ENCODE measurements around the gene CEBPG.

DNA sequence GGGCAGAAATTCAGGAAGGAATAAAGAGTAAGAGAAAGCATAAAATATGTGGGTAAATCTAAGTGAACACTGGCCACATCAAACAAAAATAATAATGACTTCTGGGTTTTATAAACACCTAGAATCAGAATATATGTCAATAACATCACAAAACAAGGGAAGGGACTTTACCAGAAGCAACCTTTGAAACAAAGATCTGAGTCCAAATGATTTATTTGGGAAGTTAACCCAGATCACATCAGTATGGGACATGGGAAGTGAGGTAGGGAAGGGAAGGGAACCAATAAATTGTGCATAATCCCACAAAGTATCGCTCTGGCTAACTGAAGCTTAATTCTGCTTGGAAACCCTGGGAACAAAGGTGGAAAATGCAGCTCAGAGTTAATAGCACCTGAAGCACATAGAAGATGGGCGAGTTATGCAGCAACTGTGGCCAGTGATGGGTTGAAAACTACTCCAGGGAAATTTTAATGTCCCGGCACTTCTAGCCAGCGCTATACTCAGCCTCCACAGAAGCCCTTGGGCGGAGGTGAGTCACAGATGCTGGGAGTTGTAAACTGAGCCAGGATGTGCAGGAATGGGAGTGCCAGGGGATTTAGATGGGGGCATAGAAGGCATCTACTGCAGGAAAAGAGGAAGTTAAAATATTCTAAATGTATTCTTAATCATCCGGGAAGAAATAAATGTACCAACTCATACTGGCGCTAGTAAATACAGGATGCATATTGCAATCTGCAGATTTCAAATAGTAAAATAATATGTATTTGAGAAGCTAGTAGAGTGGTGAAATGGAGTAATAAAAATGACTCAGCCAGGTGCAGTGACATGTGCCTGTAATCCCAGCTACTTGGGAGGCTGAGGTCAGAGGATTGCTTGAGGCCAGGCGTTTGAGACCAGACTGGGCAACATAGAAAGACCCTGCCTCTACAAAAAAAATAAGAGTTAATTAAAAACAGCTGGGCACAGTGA, 34.2 kb upstream of the CEBPG start:
- TF ChIP-seq, protein P1, sequence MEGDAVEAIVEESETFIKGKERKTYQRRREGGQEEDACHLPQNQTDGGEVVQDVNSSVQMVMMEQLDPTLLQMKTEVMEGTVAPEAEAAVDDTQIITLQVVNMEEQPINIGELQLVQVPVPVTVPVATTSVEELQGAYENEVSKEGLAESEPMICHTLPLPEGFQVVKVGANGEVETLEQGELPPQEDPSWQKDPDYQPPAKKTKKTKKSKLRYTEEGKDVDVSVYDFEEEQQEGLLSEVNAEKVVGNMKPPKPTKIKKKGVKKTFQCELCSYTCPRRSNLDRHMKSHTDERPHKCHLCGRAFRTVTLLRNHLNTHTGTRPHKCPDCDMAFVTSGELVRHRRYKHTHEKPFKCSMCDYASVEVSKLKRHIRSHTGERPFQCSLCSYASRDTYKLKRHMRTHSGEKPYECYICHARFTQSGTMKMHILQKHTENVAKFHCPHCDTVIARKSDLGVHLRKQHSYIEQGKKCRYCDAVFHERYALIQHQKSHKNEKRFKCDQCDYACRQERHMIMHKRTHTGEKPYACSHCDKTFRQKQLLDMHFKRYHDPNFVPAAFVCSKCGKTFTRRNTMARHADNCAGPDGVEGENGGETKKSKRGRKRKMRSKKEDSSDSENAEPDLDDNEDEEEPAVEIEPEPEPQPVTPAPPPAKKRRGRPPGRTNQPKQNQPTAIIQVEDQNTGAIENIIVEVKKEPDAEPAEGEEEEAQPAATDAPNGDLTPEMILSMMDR (IDR thresholded peaks at IDR 0.05), result no peak
- no peak for TF ChIP-seq POLR2A (IDR thresholded peaks at IDR 0.05)
